Urinary bladder (tissue), 4 donors: Measurements from ENCODE around the gene TBC1D2. TPM values are rescaled to one million over a fixed set of nuclear protein-coding genes. Genes with fewer than 3 reads are reported as not detected.

Source experiments
- DNase-seq: peaks from one replicate; pipeline ENCODE4 v3.0.0-alpha.2; 2015; ENCODE audit errors: extremely low spot score
- H3K27ac ChIP-seq: one replicate; pipeline ENCODE4 v1.5.1; 2013; ENCODE audit warnings: low read depth, mild to moderate bottlenecking, moderate library complexity
- H3K36me3 ChIP-seq: one replicate; pipeline ENCODE4 v1.6.1; 2013; ENCODE audit warnings: mild to moderate bottlenecking, moderate library complexity; ENCODE audit not compliant: insufficient read depth
- H3K4me1 ChIP-seq: one replicate; pipeline ENCODE4 v1.6.1; 2013; ENCODE audit warnings: mild to moderate bottlenecking, moderate library complexity; ENCODE audit not compliant: insufficient read depth
- H3K4me3 ChIP-seq: one replicate; pipeline ENCODE4 v1.5.1; 2013; ENCODE audit warnings: low read depth, low read length
- WGBS: extraction: QIAGEN DNeasy Blood & Tissue Kit; methylation state at CpG from one replicate; pipeline ENCODE4 v1.1.7; 2013; 5-methylcytosine and 5-hydroxymethylcytosine counted together
- polyA plus RNA-seq: library from polyadenylated mRNA; stranded (reverse); fragments of 200-250 nt; gene quantifications from one replicate; pipeline ENCODE4 v1.2.3, GENCODE V29; 2013
- total RNA-seq: library from RNA; depleted of rRNA; stranded (reverse); fragments of >200 nt; gene quantifications from one replicate; pipeline ENCODE4 v1.2.3, GENCODE V29; 2014
- donor health status: healthy with polysubstance abuse.
- donor health status: healthy.

Gene TBC1D2
- total and polyA plus RNA-seq, 2 donors: 4.4 to 15.2 TPM

- Histone ChIP-seq H3K27ac (no peak overlapping the region), H3K4me3 (no peak overlapping the region), H3K4me1 (no peaks in the 10 kb centered on the region), H3K36me3 (no peaks in the 10 kb centered on the region)
- no peak for DNase-seq
- WGBS: 80% methylated on average over 3 of the region's 3 CpGs
Measured at GRCh38 chr9:98168153-98168780, 87.2 kb downstream of the TBC1D2 start.

GRCh38 chr9:98164912-98165311 lies 90.5 kb downstream of the TBC1D2 start:
- no peak for DNase-seq
- Histone ChIP-seq H3K27ac (no peak overlapping the region), H3K36me3 (no peaks in the 10 kb centered on the region), H3K4me1 (no peaks in the 10 kb centered on the region), H3K4me3 (no peak overlapping the region)
- 85% methylated on average over 7 of the region's 7 CpGs for WGBS

- Histone ChIP-seq H3K4me3 (no peak overlapping the region), H3K36me3 (no peaks in the 10 kb centered on the region), H3K4me1 (no peaks in the 10 kb centered on the region), H3K27ac (no peak overlapping the region)
- DNase-seq: no peak
- 90% methylated on average over 12 of the region's 12 CpGs for WGBS
Measured at GRCh38 chr9:98162613-98163012, 92.8 kb downstream of the TBC1D2 start.

GRCh38 chr9:98161851-98162250 lies 93.6 kb downstream of the TBC1D2 start:
- 84% methylated on average over 4 of the region's 4 CpGs for WGBS
- Histone ChIP-seq H3K4me1 (no peaks in the 10 kb centered on the region), H3K27ac (no peak overlapping the region), H3K36me3 (no peaks in the 10 kb centered on the region), H3K4me3 (no peak overlapping the region)
- no peak for DNase-seq

- Histone ChIP-seq H3K4me3 (no peak overlapping the region), H3K36me3 (no peaks in the 10 kb centered on the region), H3K27ac (no peak overlapping the region), H3K4me1 (no peaks in the 10 kb centered on the region)
- no peak for DNase-seq
- WGBS: 65% methylated on average over 6 of the region's 6 CpGs
Measured at GRCh38 chr9:98159790-98160189, 95.7 kb downstream of the TBC1D2 start.

GRCh38 chr9:98159301-98159700 lies 96.1 kb downstream of the TBC1D2 start:
- H3K4me3 ChIP-seq: no peak overlapping the region
- WGBS: 86% methylated on average over 5 of the region's 5 CpGs
- H3K27ac ChIP-seq: no peak overlapping the region
- no peak for DNase-seq
- H3K36me3 ChIP-seq: no peaks in the 10 kb centered on the region
- no peaks in the 10 kb centered on the region for H3K4me1 ChIP-seq

GRCh38 chr9:98158071-98158831 lies 97.2 kb downstream of the TBC1D2 start:
- no peaks in the 10 kb centered on the region for H3K36me3 ChIP-seq
- DNase-seq: no peak
- 67% methylated on average over 4 of the region's 4 CpGs for WGBS
- H3K4me1 ChIP-seq: no peaks in the 10 kb centered on the region
- H3K27ac ChIP-seq: no peak overlapping the region
- no peak overlapping the region for H3K4me3 ChIP-seq

- Histone ChIP-seq H3K4me3 (no peak overlapping the region), H3K4me1 (no peaks in the 10 kb centered on the region), H3K36me3 (no peaks in the 10 kb centered on the region), H3K27ac (no peak overlapping the region)
- DNase-seq: no peak
- WGBS: 93% methylated on average over 10 of the region's 10 CpGs
Measured at GRCh38 chr9:98157372-98157771, 98.1 kb downstream of the TBC1D2 start.

GRCh38 chr9:98154678-98155077 lies 100.8 kb downstream of the TBC1D2 start:
- no peak overlapping the region for H3K4me3 ChIP-seq
- H3K27ac ChIP-seq: no peak overlapping the region
- DNase-seq: no peak
- no peaks in the 10 kb centered on the region for H3K36me3 ChIP-seq
- no peaks in the 10 kb centered on the region for H3K4me1 ChIP-seq
- WGBS: 79% methylated on average over 2 of the region's 2 CpGs

GRCh38 chr9:98152526-98152925 lies 102.9 kb downstream of the TBC1D2 start:
- no peaks in the 10 kb centered on the region for H3K4me1 ChIP-seq
- H3K27ac ChIP-seq: no peak overlapping the region
- DNase-seq: no peak
- H3K36me3 ChIP-seq: no peaks in the 10 kb centered on the region
- H3K4me3 ChIP-seq: no peak overlapping the region

GRCh38 chr9:98150721-98151120 lies 104.7 kb downstream of the TBC1D2 start:
- 71% methylated on average over 3 of the region's 3 CpGs for WGBS
- Histone ChIP-seq H3K4me1 (no peaks in the 10 kb centered on the region), H3K27ac (no peak overlapping the region), H3K36me3 (no peaks in the 10 kb centered on the region), H3K4me3 (no peak overlapping the region)
- no peak for DNase-seq

- Histone ChIP-seq H3K36me3 (no peaks in the 10 kb centered on the region), H3K27ac (no peak overlapping the region), H3K4me1 (no peaks in the 10 kb centered on the region), H3K4me3 (no peak overlapping the region)
- WGBS: 78% methylated on average over 7 of the region's 7 CpGs
- no peak for DNase-seq
Measured at GRCh38 chr9:98150164-98150563, 105.3 kb downstream of the TBC1D2 start.

GRCh38 chr9:98149422-98149821 lies 106.0 kb downstream of the TBC1D2 start:
- H3K36me3 ChIP-seq: no peaks in the 10 kb centered on the region
- no peak overlapping the region for H3K27ac ChIP-seq
- 46% methylated on average over 3 of the region's 3 CpGs for WGBS
- DNase-seq: no peak
- no peaks in the 10 kb centered on the region for H3K4me1 ChIP-seq
- H3K4me3 ChIP-seq: no peak overlapping the region
